Loucy (cell line): ENCODE data around the gene SURF1.

Experiments used
- H2AFZ ChIP-seq: fragments of 200-600 bp; sonication (generic); 2 replicates; pipeline ENCODE4 v1.6.0; 2016; ENCODE audit warnings: antibody characterized with exemption, mild to moderate bottlenecking, low read length, moderate library complexity
- H3F3A ChIP-seq: fragments of 200-600 bp; 2 replicates; pipeline ENCODE4 v1.6.0; 2016; ENCODE audit warnings: antibody characterized with exemption, low read depth, mild to moderate bottlenecking
- H3K27me3 ChIP-seq: fragments of 200-600 bp; sonication (generic); 2 replicates; pipeline ENCODE4 v1.6.1; 2014; ENCODE audit warnings: low read length, mild to moderate bottlenecking; ENCODE audit not compliant: insufficient read depth, poor library complexity, severe bottlenecking
- H3K36me3 ChIP-seq: fragments of 200-600 bp; sonication (generic); 2 replicates; pipeline ENCODE4 v1.6.1; 2016; ENCODE audit warnings: low read length; ENCODE audit not compliant: insufficient read depth
- H3K4me1 ChIP-seq: fragments of 200-600 bp; sonication (generic); 2 replicates; pipeline ENCODE4 v1.5.1; 2014; ENCODE audit warnings: low read length, mild to moderate bottlenecking; ENCODE audit not compliant: insufficient read depth, poor library complexity, severe bottlenecking
- H3K4me2 ChIP-seq: fragments of 200-600 bp; sonication (generic); 2 replicates; pipeline ENCODE4 v1.6.0; 2014; ENCODE audit warnings: antibody characterized with exemption, low read length, low read depth, mild to moderate bottlenecking; ENCODE audit not compliant: poor library complexity, severe bottlenecking
- H3K4me3 ChIP-seq: fragments of 200-600 bp; sonication (generic); 2 replicates; pipeline ENCODE4 v1.5.1; 2014; ENCODE audit warnings: low read length, mild to moderate bottlenecking, mixed read lengths; ENCODE audit not compliant: poor library complexity, severe bottlenecking
- H3K79me2 ChIP-seq: fragments of 200-600 bp; sonication (generic); 2 replicates; pipeline ENCODE4 v1.6.1; 2014; ENCODE audit warnings: low read length; ENCODE audit not compliant: insufficient read depth
- H3K9ac ChIP-seq: fragments of 200-600 bp; sonication (generic); 2 replicates; pipeline ENCODE4 v1.6.0; 2014; ENCODE audit warnings: mild to moderate bottlenecking, low read depth, low read length, moderate library complexity; ENCODE audit not compliant: poor library complexity, severe bottlenecking
- H3K9me2 ChIP-seq: fragments of 200-600 bp; sonication (generic); replicated peaks from 2 replicates; pipeline ENCODE4 v1.6.1; 2016; ENCODE audit warnings: low read depth, low read length, mixed read lengths
- H3K9me3 ChIP-seq: fragments of 200-600 bp; sonication (generic); 2 replicates; pipeline ENCODE4 v1.6.1; 2014; ENCODE audit warnings: mild to moderate bottlenecking, antibody characterized with exemption, low read length, low read depth; ENCODE audit not compliant: insufficient read depth
- H4K20me1 ChIP-seq: fragments of 200-600 bp; sonication (generic); 2 replicates; pipeline ENCODE4 v1.6.0; 2014; ENCODE audit warnings: antibody characterized with exemption, low read length, mild to moderate bottlenecking; ENCODE audit not compliant: insufficient read depth, poor library complexity, severe bottlenecking
- EZH2phosphoT487 ChIP-seq: fragments of 200-600 bp; IDR thresholded peaks from 2 replicates; pipeline ENCODE4 v1.6.1; 2018; ENCODE audit warnings: antibody characterized with exemption, mild to moderate bottlenecking, moderate library complexity, borderline replicate concordance
- TF ChIP-seq, protein P1 (sequence below): fragments of 200-600 bp; sonication (generic); conservative IDR thresholded peaks from 2 replicates; pipeline ENCODE4 v1.5.1; 2014; ENCODE audit warnings: mild to moderate bottlenecking, antibody characterized with exemption, low read length

SURF1 gene

DNA sequence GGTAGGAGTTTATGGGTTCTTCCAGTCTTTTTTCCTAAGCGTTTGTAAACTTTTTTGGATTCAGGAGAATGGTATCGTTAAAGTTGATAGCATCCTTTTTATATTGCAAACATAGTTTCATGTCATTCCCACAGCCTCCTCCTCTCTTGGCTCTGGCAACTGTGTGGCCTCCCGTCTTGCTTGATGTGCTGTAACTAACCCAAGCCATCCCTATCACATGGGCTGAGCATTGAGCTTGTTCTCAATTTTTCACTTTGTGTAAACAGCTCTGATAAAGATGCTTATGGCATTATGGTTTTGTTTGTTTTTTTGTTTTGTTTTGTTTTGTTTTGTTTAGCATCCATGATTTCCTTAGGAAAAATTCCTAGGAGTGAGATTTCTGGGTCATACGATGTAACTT is 24.4 kb upstream of the SURF1 start:
- TF ChIP-seq, protein P1, sequence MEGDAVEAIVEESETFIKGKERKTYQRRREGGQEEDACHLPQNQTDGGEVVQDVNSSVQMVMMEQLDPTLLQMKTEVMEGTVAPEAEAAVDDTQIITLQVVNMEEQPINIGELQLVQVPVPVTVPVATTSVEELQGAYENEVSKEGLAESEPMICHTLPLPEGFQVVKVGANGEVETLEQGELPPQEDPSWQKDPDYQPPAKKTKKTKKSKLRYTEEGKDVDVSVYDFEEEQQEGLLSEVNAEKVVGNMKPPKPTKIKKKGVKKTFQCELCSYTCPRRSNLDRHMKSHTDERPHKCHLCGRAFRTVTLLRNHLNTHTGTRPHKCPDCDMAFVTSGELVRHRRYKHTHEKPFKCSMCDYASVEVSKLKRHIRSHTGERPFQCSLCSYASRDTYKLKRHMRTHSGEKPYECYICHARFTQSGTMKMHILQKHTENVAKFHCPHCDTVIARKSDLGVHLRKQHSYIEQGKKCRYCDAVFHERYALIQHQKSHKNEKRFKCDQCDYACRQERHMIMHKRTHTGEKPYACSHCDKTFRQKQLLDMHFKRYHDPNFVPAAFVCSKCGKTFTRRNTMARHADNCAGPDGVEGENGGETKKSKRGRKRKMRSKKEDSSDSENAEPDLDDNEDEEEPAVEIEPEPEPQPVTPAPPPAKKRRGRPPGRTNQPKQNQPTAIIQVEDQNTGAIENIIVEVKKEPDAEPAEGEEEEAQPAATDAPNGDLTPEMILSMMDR = no peak
- TF ChIP-seq EZH2phosphoT487 = no peak
- H3F3A ChIP-seq = no peaks in the 10 kb centered on the region
- H2AFZ ChIP-seq = no peak overlapping the region
- peaks cover 11% of the 10 kb centered on the region for H3K4me1 ChIP-seq
- no peak overlapping the region for H3K9ac ChIP-seq
- peaks cover 1% of the 10 kb centered on the region for H3K79me2 ChIP-seq
- H3K36me3 ChIP-seq = no peaks in the 10 kb centered on the region
- peaks cover under 1% of the 10 kb centered on the region for H4K20me1 ChIP-seq
- no peaks in the 10 kb centered on the region for H3K9me2 ChIP-seq
- H3K27me3 ChIP-seq = no peaks in the 10 kb centered on the region
- H3K4me3 ChIP-seq = no peak overlapping the region
- no peak overlapping the region for H3K4me2 ChIP-seq
- H3K9me3 ChIP-seq = no peaks in the 10 kb centered on the region

DNA sequence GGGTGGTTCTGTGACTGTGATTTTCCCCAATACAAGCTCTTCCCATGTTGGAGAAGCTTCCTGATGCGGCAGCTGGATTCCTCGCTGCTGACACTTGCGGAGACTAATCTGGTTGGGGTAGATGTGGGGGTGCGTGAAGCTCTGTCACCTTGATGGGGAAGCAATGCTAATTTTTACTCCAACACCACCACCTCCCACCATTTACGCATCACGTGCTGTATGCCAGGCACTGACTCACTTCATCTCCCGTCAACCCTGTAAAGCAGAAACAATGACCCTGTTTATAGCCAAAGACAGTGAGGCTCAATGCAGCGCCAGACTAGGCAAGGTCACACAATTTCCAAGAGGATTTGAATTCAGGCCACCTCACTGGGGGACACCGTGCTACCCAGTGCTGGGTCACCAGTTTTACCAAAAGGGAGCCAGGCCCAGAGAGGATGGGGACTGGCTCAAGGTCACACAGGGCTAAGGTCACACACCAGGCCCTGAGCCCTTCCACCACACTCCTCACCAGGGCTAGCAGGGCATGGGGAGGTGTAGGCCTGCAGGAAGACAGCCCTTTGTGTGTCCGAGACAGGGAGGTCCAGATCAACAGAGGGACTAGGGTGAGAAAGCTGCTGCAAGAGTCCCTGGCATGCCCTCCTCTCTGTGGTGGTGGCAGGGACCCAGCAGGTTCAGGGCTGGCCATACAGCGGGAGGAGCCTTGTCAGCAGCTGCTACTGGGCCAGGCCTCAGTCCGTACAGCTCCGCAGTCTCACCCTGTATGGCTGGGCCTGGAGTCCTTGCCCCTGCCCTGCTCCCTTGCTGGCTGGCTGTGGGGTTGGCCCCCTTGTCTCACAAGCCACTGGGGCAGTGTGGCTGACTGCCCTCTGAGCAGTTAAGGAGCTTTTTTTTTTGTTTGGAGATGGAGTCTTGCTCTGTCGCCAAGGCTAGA is 23.1 kb upstream of the SURF1 start:
- Histone ChIP-seq H3K9me3 (no peaks in the 10 kb centered on the region), H2AFZ (no peak overlapping the region), H3K4me3 (no peak overlapping the region), H3K9ac (no peak overlapping the region), H3K36me3 (no peaks in the 10 kb centered on the region), H3K9me2 (no peaks in the 10 kb centered on the region), H3K4me2 (no peak overlapping the region), H3K4me1 (peaks cover 11% of the 10 kb centered on the region), H3K79me2 (peaks cover 14% of the 10 kb centered on the region), H4K20me1 (peaks cover 13% of the 10 kb centered on the region), H3K27me3 (no peaks in the 10 kb centered on the region), H3F3A (no peaks in the 10 kb centered on the region)
- TF ChIP-seq, protein P1 = no peak
- TF ChIP-seq EZH2phosphoT487 = no peak

DNA sequence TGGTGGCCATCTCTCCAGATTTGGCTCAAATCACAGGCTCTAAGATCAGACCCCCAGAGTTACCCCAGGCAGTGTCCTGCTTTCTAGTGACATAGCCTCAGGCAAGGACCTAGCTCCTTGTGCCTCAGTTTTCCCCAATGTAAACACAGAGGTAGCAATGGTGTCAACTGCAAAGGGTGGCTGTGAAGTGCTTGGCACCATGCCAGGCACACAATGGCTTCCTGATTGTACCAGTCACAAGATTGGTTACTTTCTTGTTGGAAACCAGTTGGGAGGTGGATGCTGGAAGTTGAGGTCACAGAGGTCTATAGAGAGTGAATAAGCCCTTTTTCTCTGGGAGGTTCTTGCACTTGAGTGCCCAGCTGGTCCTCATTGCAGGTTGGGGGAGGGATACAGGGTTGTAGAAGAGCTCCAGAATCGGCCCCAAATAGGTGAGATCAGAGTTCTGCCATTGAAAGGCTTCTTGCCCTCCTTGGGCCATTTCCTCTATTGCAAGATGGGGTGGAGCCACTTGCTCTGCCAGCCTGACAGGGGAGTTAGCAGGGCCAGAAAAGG is 22.2 kb upstream of the SURF1 start:
- H3K9me3 ChIP-seq = no peaks in the 10 kb centered on the region
- no peak overlapping the region for H3K9ac ChIP-seq
- H4K20me1 ChIP-seq = peaks cover 22% of the 10 kb centered on the region
- no peaks in the 10 kb centered on the region for H3K27me3 ChIP-seq
- peaks cover 24% of the 10 kb centered on the region for H3K79me2 ChIP-seq
- peaks cover 18% of the 10 kb centered on the region for H3K4me1 ChIP-seq
- no peak for TF ChIP-seq EZH2phosphoT487
- TF ChIP-seq, protein P1 = no peak
- no peaks in the 10 kb centered on the region for H3K36me3 ChIP-seq
- no peaks in the 10 kb centered on the region for H3F3A ChIP-seq
- no peak overlapping the region for H3K4me2 ChIP-seq
- no peak overlapping the region for H3K4me3 ChIP-seq
- no peak overlapping the region for H2AFZ ChIP-seq
- no peaks in the 10 kb centered on the region for H3K9me2 ChIP-seq
